IPS-20b (cell line): ENCODE data around the gene CHRNG.

Experiments
- H3K27ac ChIP-seq: one replicate; pipeline ENCODE4 v1.5.1; 2013; ENCODE audit warnings: low read length
- H3K27me3 ChIP-seq: 2 replicates; pipeline ENCODE4 v1.6.1; 2013; ENCODE audit warnings: mild to moderate bottlenecking, low read length, inconsistent platforms; ENCODE audit not compliant: insufficient read depth
- H3K36me3 ChIP-seq: 2 replicates; pipeline ENCODE4 v1.6.1; 2013; ENCODE audit warnings: low read depth, mild to moderate bottlenecking, inconsistent platforms, low read length, moderate library complexity; ENCODE audit not compliant: insufficient read depth
- H3K4me1 ChIP-seq: 2 replicates; pipeline ENCODE4 v1.6.1; 2013; ENCODE audit warnings: mild to moderate bottlenecking, control low read depth, inconsistent platforms, low read length, moderate library complexity; ENCODE audit not compliant: insufficient read depth
- H3K4me3 ChIP-seq: 2 replicates; pipeline ENCODE4 v1.5.1; 2013; ENCODE audit warnings: mild to moderate bottlenecking, low read length, inconsistent platforms
- H3K9ac ChIP-seq: 2 replicates; pipeline ENCODE4 v1.6.1; 2013; ENCODE audit warnings: low read depth, mild to moderate bottlenecking, inconsistent platforms, low read length, moderate library complexity
- H3K9me3 ChIP-seq: 2 replicates; pipeline ENCODE4 v1.6.1; 2013; ENCODE audit warnings: mild to moderate bottlenecking, low read depth, low read length, inconsistent platforms; ENCODE audit not compliant: insufficient read depth

Gene CHRNG, protein sequence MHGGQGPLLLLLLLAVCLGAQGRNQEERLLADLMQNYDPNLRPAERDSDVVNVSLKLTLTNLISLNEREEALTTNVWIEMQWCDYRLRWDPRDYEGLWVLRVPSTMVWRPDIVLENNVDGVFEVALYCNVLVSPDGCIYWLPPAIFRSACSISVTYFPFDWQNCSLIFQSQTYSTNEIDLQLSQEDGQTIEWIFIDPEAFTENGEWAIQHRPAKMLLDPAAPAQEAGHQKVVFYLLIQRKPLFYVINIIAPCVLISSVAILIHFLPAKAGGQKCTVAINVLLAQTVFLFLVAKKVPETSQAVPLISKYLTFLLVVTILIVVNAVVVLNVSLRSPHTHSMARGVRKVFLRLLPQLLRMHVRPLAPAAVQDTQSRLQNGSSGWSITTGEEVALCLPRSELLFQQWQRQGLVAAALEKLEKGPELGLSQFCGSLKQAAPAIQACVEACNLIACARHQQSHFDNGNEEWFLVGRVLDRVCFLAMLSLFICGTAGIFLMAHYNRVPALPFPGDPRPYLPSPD

DNA sequence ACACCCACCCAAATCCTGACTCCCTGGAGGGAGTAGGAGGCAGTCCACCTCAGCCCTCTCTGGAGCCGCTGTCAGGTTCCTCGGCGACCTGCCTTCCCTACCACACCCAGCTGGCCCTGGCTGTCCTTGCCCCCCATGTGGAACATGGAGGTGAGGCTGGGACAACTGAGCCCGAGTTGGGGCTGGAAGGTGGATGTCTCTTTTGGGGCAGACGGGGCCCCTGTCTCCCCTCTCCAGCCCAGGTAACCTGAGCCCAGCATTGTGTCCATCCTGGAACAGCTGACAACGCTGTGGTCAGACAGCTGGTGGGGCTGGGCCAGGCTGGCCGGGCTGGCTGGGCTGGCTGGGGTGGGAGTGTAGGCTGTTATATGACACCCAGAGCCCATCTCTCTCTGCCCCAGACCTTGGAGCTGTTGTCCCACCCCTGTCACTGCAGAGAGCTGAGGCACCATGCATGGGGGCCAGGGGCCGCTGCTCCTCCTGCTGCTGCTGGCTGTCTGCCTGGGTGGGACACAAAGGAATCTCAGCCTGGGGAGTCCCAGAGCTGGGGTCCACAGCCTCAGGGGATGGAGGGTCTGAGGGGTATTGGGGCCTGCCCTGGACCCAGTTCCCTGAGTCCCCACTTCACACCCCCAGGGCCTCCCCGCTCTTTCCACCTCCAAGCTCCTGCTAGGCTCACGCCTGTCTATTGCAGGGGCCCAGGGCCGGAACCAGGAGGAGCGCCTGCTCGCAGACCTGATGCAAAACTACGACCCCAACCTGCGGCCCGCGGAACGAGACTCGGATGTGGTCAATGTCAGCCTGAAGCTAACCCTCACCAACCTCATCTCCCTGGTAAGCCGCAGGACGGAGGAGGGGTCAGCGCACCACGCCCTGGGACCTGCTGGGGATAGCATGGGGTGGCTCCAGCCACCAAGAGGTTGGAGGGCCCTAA, at the start of gene CHRNG:
Gene CHRNG, plus strand, starts transcription at position 395 of the 934 bp plus-strand sequence. Its CDS starts 56 bp downstream, at position 451.
- H3K27me3 ChIP-seq = no peaks in the 10 kb centered on the region; the same call in 1 of the 2 replicates
- no peak within 1 kb of the TSS for H3K27ac ChIP-seq
- H3K36me3 ChIP-seq = no peaks in the 10 kb centered on the region
- no peak within 1 kb of the TSS for H3K4me3 ChIP-seq
- no peaks in the 10 kb centered on the region; the same call in 1 of the 2 replicates for H3K9me3 ChIP-seq
- H3K9ac ChIP-seq = 0 out of 2 replicates have a peak within 1 kb of the TSS, but pooled peaks have one; percentile 8
- peaks cover 9% of the 10 kb centered on the region; the same call in 1 of the 2 replicates for H3K4me1 ChIP-seq

DNA sequence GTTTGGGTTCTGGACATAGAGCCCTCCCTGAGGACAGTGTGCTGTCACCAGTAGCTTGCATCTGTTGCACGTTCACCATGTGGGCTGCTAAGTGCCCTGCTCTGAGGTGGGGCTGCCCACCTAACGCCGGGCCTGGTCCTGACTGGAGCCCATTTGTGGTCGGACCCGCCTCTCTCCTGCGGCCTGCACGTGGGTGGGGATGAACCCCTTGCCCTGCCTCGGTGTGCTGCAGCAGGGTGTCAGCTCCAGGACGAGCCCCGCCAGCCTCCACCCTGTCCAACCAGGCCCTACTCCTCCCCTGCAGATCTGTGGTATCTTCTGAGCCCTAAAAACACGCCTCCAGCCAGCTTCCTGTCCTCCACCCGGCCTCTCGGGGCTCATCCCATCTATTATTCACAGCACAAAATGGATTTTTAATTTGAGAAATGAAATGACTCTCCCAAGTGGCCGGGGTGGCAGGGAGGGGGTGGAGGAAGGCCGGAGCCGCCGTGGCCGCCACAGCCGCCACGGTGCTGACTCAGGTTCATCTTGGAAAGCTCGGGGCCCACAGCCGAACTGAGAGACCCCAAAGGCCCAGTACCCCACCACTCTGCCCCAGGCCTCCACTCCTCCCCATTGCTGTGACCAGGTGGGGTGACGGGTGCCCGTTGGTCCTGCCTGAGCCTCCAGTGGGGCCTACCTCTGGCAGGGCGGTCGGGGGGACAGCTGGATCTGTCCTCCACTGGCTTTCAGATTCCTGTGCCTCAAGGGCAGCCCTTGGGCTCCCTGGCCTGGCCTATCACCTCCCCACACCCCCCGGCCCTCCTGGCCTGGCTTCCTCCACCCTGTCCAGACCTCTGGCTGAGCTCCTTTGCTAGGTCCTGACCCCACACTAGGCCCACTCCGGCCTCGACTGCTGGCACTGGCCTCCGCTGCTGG, 49.0 kb upstream of the CHRNG start:
- H3K9ac ChIP-seq = no peak overlapping the region
- H3K27me3 ChIP-seq = peaks cover 48% of the 10 kb centered on the region
- no peaks in the 10 kb centered on the region for H3K9me3 ChIP-seq
- H3K27ac ChIP-seq = no peak overlapping the region
- H3K4me1 ChIP-seq = peaks cover 7% of the 10 kb centered on the region; the same call in 1 of the 2 replicates
- no peak overlapping the region for H3K4me3 ChIP-seq
- H3K36me3 ChIP-seq = no peaks in the 10 kb centered on the region

DNA sequence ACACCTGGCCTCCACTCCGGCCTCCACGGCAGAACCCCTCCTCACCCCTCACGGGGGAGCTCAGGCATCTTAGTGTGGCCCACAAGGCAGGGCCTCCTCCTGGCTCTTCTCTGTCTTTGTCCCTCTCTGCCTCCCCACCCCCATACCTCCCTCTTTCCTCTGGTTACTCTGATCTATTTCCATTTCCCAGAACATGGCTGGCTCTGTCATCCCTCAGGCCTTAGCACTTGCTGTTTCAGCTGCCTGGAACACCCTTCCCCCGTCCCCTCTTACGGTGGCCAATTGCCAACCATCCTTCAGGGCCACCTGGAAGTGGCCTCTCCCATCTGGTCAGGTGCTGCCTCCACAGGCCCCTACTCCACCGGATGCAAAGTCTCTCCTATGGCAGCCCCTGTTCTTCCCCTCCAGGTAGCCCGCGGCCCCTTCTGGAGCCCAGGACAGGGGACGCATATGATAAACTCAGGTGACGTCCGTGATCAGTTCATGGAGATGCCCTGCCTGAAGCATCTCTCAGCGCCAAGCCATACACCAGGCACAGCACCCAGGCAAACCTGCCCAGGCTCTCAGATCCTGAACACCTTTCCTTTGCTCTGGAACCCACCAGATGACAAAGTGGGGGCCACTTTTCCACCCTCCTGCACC, 48.2 kb upstream of the CHRNG start:
- Histone ChIP-seq H3K36me3 (no peaks in the 10 kb centered on the region), H3K4me1 (peaks cover 7% of the 10 kb centered on the region; the same call in 1 of the 2 replicates), H3K27ac (no peak overlapping the region), H3K9ac (no peak overlapping the region), H3K4me3 (no peak overlapping the region), H3K9me3 (no peaks in the 10 kb centered on the region), H3K27me3 (peaks cover 40% of the 10 kb centered on the region)

DNA sequence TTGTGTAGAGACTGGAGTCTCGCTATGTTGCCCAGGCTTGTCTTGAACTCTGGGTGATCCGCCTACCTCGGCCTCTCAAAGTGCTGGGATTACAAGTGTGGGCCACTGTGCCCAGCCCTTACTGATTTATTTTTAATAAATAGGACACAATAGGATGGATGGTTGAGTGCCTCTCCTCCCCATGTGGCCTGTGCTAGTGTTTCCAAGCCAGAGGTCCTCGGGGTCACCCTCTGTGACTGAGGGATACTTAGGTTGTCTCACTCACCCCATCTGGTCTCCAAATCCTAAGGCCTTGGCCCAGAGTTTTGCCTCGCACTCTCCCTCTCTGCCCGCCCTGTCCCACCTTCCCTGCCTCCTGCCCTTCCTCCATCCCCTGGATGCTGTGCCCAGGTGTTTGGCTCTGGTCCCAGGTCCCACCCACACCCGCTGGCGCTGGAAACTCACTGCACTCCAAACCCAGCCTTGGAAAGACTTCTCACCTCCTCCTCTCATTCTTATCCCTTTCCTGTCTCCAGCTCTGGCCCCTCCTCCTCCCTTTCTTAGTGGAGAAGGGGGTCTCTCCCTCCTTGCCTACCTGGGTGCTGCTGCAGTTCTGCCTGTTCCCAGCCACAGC, 47.1 kb upstream of the CHRNG start:
- Histone ChIP-seq H3K9me3 (no peaks in the 10 kb centered on the region), H3K27me3 (peaks cover 29% of the 10 kb centered on the region), H3K4me3 (no peak overlapping the region), H3K9ac (no peak overlapping the region), H3K36me3 (no peaks in the 10 kb centered on the region), H3K4me1 (peaks cover 7% of the 10 kb centered on the region; the same call in 1 of the 2 replicates), H3K27ac (no peak overlapping the region)

DNA sequence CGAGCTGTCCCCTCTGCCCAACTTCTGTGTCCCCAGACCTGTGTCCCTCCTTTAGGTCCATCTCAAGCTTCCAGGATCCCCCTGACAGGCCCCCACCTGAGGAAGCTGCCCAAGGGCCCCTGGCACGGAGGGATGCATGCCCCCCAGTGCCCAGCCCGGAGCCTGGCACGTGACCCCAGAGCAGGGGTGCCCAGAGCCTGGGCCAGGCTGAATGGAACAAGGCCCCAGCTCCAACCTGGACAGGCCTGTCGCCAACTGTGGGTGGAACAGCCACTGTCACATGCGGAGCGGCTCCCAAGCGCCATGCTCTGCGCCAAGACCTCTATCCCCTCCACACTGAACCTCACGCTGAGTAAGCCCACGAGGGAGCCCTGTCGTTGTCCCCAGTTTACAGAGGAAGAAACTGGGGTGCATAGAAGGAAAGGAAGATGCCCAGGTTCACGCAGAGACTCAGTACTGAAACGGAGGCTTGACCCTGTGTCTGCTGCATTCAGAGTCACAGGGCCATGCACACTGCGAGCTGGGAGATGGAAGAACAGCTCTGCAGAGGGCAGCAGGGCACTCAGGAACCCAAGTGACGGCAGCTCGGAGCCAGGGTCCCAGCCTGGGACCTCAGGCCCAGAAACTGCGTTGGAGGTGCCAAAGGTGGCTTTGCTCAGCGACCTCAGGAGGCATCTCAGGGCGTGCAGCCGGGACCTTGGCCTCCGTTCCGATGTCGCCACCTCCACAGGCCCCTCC, 46.4 kb upstream of the CHRNG start:
- Histone ChIP-seq H3K9me3 (no peaks in the 10 kb centered on the region), H3K4me1 (peaks cover 7% of the 10 kb centered on the region; the same call in 1 of the 2 replicates), H3K27me3 (peaks cover 24% of the 10 kb centered on the region), H3K27ac (no peak overlapping the region), H3K36me3 (no peaks in the 10 kb centered on the region), H3K9ac (no peak overlapping the region), H3K4me3 (no peak overlapping the region)

DNA sequence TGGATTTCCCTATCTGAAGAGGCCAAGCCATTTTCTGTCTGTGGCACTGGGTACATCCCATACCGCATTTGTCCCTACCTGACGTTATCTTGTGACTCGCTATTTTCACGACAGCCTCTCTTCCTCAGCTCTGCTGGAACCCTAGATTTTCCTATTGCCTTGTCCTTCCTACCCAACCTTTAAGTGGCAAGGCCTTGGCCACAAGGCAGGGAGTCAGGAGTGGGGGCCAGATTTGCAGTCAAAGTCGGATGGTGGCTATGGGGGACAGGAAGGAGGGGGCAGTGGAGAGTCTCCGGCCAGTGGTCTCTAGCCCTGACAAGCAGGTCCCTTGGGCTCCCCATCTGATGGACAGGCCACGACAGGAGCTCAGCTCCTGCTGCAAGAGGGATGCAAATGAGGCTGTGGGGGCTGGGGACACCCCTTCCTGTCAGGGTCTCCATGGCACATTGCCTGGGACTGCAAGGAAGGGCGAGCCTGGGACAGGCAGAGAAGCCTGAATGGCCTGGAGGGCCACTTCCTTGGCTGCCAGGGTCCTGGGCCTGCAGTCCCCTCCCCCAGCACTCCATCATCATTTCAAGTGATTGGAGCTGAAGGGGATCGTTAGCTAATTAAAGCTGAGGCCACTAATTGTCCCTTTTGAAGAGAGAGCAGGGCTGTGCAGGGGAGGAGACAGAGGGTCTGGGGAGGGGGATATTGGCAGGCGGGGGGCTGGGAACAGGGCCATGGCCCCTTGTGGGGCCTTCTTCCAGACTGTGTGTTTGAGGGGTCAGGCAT, 45.6 kb upstream of the CHRNG start:
- Histone ChIP-seq H3K36me3 (no peaks in the 10 kb centered on the region), H3K27ac (no peak overlapping the region), H3K9ac (no peak overlapping the region), H3K9me3 (no peaks in the 10 kb centered on the region), H3K4me1 (peaks cover 4% of the 10 kb centered on the region; the same call in 1 of the 2 replicates), H3K27me3 (peaks cover 16% of the 10 kb centered on the region), H3K4me3 (no peak overlapping the region)

DNA sequence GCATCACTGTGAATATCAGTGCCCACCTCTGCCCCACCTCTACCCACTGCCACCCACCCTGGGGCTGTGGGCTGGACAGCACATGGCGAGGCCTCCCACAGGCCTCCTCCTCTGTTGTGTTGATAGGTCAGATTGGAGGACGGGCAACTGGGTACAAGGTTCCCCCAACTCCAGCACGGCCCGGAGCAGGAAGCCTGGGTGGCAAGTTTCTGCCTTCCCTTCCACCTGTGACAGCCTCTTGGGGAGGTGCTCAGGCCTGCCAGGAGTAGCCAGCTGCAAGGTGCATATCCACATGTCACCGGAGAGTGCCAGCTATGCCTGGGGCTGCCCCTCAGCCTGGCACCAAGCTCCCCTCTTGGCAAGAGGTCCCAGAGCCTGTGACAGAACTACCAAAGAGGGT, 45.0 kb upstream of the CHRNG start:
- Histone ChIP-seq H3K4me3 (no peak overlapping the region), H3K9ac (no peak overlapping the region), H3K36me3 (no peaks in the 10 kb centered on the region), H3K27me3 (peaks cover 16% of the 10 kb centered on the region), H3K27ac (no peak overlapping the region), H3K9me3 (no peaks in the 10 kb centered on the region), H3K4me1 (peaks cover 4% of the 10 kb centered on the region; the same call in 1 of the 2 replicates)

DNA sequence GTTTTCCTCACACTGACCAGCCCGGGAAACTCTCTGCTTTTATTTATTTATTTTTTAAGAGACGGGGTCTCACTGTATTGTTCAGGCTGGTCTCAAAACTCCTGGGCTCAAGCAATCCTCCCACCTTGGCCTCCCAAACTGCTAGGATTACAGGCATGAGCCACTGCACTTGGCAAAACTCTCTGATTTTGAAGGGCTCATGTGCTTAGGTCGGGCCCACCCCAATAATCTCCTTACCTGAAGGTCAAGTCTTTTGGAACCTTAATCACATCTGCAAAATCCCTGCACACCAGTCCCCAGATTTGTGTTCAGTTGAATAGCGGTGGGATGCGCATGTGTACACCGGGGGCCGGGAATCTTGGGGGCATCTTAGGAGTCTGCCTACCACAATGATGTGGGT, 44.2 kb upstream of the CHRNG start:
- no peak overlapping the region for H3K27ac ChIP-seq
- no peaks in the 10 kb centered on the region for H3K36me3 ChIP-seq
- H3K27me3 ChIP-seq = peaks cover 12% of the 10 kb centered on the region
- no peaks in the 10 kb centered on the region for H3K4me1 ChIP-seq
- H3K9me3 ChIP-seq = no peaks in the 10 kb centered on the region
- H3K9ac ChIP-seq = no peak overlapping the region
- H3K4me3 ChIP-seq = no peak overlapping the region

DNA sequence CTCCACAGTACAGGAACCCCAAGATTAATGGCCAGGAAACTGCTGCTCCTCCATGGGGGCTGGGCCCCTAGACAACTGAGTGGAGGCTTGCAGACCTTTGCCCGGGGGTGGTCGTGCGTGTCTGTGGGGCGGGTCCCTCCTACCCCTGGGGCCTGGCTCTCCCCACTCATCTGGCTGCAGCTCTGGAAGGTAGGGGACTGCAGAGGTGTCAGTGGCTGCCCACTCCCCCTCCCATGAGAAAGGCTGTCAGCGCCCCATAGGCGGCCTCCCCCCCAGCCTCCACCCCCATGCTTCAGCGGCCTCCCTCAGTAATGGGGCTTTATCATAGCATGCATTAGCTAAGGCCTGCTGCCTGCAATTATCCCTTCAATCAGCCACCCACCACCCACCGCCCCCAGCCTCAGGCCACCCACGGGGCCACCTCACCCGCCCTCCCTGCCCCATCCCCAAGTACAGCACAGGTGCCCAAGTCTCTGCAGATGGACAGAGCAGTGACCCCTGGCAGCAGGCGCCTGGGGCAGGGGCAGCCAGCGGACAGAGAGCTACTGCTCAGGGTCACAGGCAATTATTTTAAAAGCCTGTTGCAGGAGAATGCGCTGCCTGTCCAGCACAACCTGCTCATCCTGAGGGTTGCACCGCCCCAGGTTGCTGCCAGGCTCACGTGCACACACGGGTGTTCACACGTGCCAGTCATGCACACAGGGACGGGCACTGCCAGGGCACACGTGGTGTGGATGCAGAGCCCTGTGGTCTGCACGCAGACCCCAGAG, 42.8 kb upstream of the CHRNG start:
- Histone ChIP-seq H3K36me3 (no peaks in the 10 kb centered on the region), H3K4me1 (no peaks in the 10 kb centered on the region), H3K9me3 (no peaks in the 10 kb centered on the region), H3K27me3 (peaks cover 23% of the 10 kb centered on the region), H3K4me3 (no peak overlapping the region), H3K27ac (no peak overlapping the region), H3K9ac (no peak overlapping the region)
